Colonic mucosa (tissue), 4 donors: Measurements from ENCODE around the gene ZC3H11A. TPM values are rescaled to one million over a fixed set of nuclear protein-coding genes. Genes with fewer than 3 reads are reported as not detected.

Experiments
- DNase-seq: peaks from one replicate; pipeline ENCODE4 v3.0.0-alpha.2; 2020
- H3K27ac ChIP-seq: fragments of 200-600 bp; one replicate; pipeline ENCODE4 v1.8.0; 2021
- H3K27me3 ChIP-seq: fragments of 200-600 bp; one replicate; pipeline ENCODE4 v1.8.0; 2021
- H3K36me3 ChIP-seq: fragments of 200-600 bp; one replicate; pipeline ENCODE4 v1.8.0; 2021
- H3K4me1 ChIP-seq: fragments of 200-600 bp; one replicate; pipeline ENCODE4 v1.8.0; 2021; ENCODE audit warnings: mild to moderate bottlenecking
- H3K4me3 ChIP-seq: fragments of 200-600 bp; one replicate; pipeline ENCODE4 v1.8.0; 2021
- H3K9ac ChIP-seq, 2 donors: one replicate each; pipeline ENCODE4 v1.7.0; 2013; ENCODE audit warnings: control low read depth in 2 of 2, low read depth in 2 of 2, low read length in 2 of 2
- H3K9me3 ChIP-seq: fragments of 200-600 bp; one replicate; pipeline ENCODE4 v1.8.0; 2021
- intact Hi-C: fragments of 100-400 bp; cut with DNase I; formaldehyde crosslinking; loops from one replicate; pipeline ENCODE4 v1.14.1; 2022
- total RNA-seq, 2 donors: library from RNA; stranded (reverse); fragmentation: NEBNext Ultra II Directional in 1 of 2; extraction: Animal tissue kit (Norgen Biotek cat#: 25700) in 1 of 2; gene quantifications; one replicate each; pipeline ENCODE4 v1.2.1, GENCODE V29; 2021
- TF ChIP-seq, protein P1 (sequence below): fragments of 200-600 bp; IDR thresholded peaks from one replicate; pipeline ENCODE4 v1.8.0; 2022; ENCODE audit warnings: antibody characterized with exemption, mild to moderate bottlenecking
- donor health status: healthy.
- donor health status: DM: no; HTN: no; CAD: no.
- donor health status: DM: no; HTN: no; CAD: no.

The ZC3H11A gene
- total RNA-seq, 2 donors from 2014 or later: 52.6 to 73.6 TPM

GRCh38 chr1:203765029-203765837, 30.2 kb upstream of the ZC3H11A start, which contains the start of gene LAX1:
Gene LAX1 (plus strand): TSS chr1:203765183. CDS start chr1:203765566, 383 bp downstream.
- TF ChIP-seq, protein P1, sequence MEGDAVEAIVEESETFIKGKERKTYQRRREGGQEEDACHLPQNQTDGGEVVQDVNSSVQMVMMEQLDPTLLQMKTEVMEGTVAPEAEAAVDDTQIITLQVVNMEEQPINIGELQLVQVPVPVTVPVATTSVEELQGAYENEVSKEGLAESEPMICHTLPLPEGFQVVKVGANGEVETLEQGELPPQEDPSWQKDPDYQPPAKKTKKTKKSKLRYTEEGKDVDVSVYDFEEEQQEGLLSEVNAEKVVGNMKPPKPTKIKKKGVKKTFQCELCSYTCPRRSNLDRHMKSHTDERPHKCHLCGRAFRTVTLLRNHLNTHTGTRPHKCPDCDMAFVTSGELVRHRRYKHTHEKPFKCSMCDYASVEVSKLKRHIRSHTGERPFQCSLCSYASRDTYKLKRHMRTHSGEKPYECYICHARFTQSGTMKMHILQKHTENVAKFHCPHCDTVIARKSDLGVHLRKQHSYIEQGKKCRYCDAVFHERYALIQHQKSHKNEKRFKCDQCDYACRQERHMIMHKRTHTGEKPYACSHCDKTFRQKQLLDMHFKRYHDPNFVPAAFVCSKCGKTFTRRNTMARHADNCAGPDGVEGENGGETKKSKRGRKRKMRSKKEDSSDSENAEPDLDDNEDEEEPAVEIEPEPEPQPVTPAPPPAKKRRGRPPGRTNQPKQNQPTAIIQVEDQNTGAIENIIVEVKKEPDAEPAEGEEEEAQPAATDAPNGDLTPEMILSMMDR: no peak
- Histone ChIP-seq H3K27me3 (no peaks in the 10 kb centered on the region), H3K27ac (peak within 1 kb of the TSS; percentile 53), H3K4me3 (peak within 1 kb of the TSS; percentile 14), H3K4me1 (no peaks in the 10 kb centered on the region), H3K9ac (peak within 1 kb of the TSS; percentile 3 to 31), H3K36me3 (no peaks in the 10 kb centered on the region), H3K9me3 (no peaks in the 10 kb centered on the region)
- DNase-seq: no peak
- intact Hi-C loops: no loop called here

- no peaks in the 10 kb centered on the region for H3K9me3 ChIP-seq
- H3K27me3 ChIP-seq: no peaks in the 10 kb centered on the region
- H3K9ac ChIP-seq: no peak overlapping the region
- H3K27ac ChIP-seq: no peak overlapping the region
- no peak overlapping the region for H3K4me3 ChIP-seq
- no peaks in the 10 kb centered on the region for H3K36me3 ChIP-seq
- no peak for DNase-seq
- intact Hi-C loops: no loop called here
- TF ChIP-seq, protein P1: no peak
- H3K4me1 ChIP-seq: no peaks in the 10 kb centered on the region
Observed at GRCh38 chr1:203768256-203768655, 27.2 kb upstream of the ZC3H11A start.

GRCh38 chr1:203769505-203770343, 25.7 kb upstream of the ZC3H11A start:
- no peaks in the 10 kb centered on the region for H3K36me3 ChIP-seq
- TF ChIP-seq, protein P1: no peak
- intact Hi-C loops: loop anchor here (10.0 kb wide), 1 partner anchor 265 kb away; no protein-coding TSS in a partner anchor
- no peak overlapping the region for H3K4me3 ChIP-seq
- no peaks in the 10 kb centered on the region for H3K4me1 ChIP-seq
- peak overlapping the region; percentile 68 for H3K27ac ChIP-seq
- H3K27me3 ChIP-seq: no peaks in the 10 kb centered on the region
- H3K9ac ChIP-seq: peak overlapping the region in 1 of 2 donors; percentile 46
- peak; percentile 86 for DNase-seq
- H3K9me3 ChIP-seq: no peaks in the 10 kb centered on the region

GRCh38 chr1:203771901-203772301, 23.5 kb upstream of the ZC3H11A start:
- H3K27me3 ChIP-seq: no peaks in the 10 kb centered on the region
- intact Hi-C loops: loop anchor here (10.0 kb wide), 1 partner anchor 267 kb away; no protein-coding TSS in a partner anchor
- no peak overlapping the region for H3K27ac ChIP-seq
- TF ChIP-seq, protein P1: no peak
- H3K36me3 ChIP-seq: no peaks in the 10 kb centered on the region
- H3K9me3 ChIP-seq: no peaks in the 10 kb centered on the region
- H3K9ac ChIP-seq: no peak overlapping the region
- H3K4me3 ChIP-seq: no peak overlapping the region
- no peak for DNase-seq
- no peaks in the 10 kb centered on the region for H3K4me1 ChIP-seq

DNA sequence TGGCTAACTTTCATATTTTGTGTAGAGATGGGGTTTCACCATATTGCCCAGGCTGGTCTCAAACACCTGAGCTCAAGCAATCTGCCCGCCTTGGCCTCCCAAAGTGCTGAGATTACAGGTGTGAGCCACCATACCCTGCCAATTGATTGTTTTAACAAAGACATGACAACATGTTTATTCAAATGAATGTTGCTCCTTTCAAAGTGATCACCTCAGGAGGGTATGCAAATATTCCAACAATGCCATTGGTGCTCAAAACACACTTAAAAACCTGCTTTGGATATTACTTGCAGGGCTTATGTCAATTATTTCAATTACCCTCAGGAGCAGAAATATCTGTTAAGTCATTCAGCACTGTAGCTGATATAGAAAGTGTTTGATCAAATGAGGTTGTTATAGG, 22.6 kb upstream of the ZC3H11A start:
- TF ChIP-seq, protein P1: no peak
- H3K27ac ChIP-seq: no peak overlapping the region
- intact Hi-C loops: loop anchor here (10.0 kb wide), 1 partner anchor 268 kb away; no protein-coding TSS in a partner anchor

More for the DNA sequence above, 22.6 kb upstream of the ZC3H11A start:
- no peaks in the 10 kb centered on the region for H3K9me3 ChIP-seq
- DNase-seq: no peak
- no peaks in the 10 kb centered on the region for H3K27me3 ChIP-seq
- no peaks in the 10 kb centered on the region for H3K4me1 ChIP-seq
- no peaks in the 10 kb centered on the region for H3K36me3 ChIP-seq
- H3K9ac ChIP-seq: no peak overlapping the region
- no peak overlapping the region for H3K4me3 ChIP-seq
